Measurements from ENCODE around the gene TUSC2. TPM values are rescaled to one million over a fixed set of nuclear protein-coding genes. Genes with fewer than 3 reads are reported as not detected.

Gene TUSC2
- total and polyA plus RNA-seq, 12 donors = 23.7 to 59.1 (median 27.0) TPM

GRCh38 chr3:50356553-50356952 is 28.5 kb upstream of the TUSC2 start:
- H3K27ac ChIP-seq = peak overlapping the region in 8 of 10 donors; percentile 13 to 97 (median 50)
- TF ChIP-seq CTCF (IDR thresholded peaks at IDR 0.05) = no peak
- H3K9me3 ChIP-seq = no peaks in the 10 kb centered on the region
- 34 to 37% methylated on average over 5 of the region's 5 CpGs for WGBS, 2 donors
- H3K4me1 ChIP-seq = peaks cover 30 to 61% (median 46%) of the 10 kb centered on the region in 9 donors
- DNase-seq (peak in 1 of 2 donors; percentile 61), ATAC-seq (peak in 7 of 8 donors; percentile 4 to 36 (median 17))
- intact Hi-C loops (cut with DNase I) = loop anchor here in 1 of 10 donors (5.0 kb wide), 1 partner anchor 256 kb away; the partner anchor contains the start of gene CISH
- no peaks in the 10 kb centered on the region for H3K27me3 ChIP-seq
- peak overlapping the region in 9 of 10 donors; percentile 20 to 100 (median 90) for H3K4me3 ChIP-seq
- peaks cover 0 to 60% (median 23%) of the 10 kb centered on the region in 9 donors for H3K36me3 ChIP-seq

- H3K4me1 ChIP-seq = peaks cover 35 to 67% (median 52%) of the 10 kb centered on the region in 9 donors
- no peaks in the 10 kb centered on the region for H3K27me3 ChIP-seq
- peak overlapping the region in 8 of 10 donors; percentile 20 to 98 (median 90) for H3K4me3 ChIP-seq
- H3K27ac ChIP-seq = peak overlapping the region in 7 of 10 donors; percentile 31 to 97 (median 49)
- intact Hi-C loops (cut with DNase I) = loop anchor here in 1 of 10 donors (5.0 kb wide), 1 partner anchor 256 kb away; the partner anchor contains the start of gene CISH
- ATAC-seq (no peak), DNase-seq (no peak)
- TF ChIP-seq CTCF (IDR thresholded peaks at IDR 0.05) = no peak
- 48 to 54% methylated on average over 5 of the region's 5 CpGs for WGBS, 2 donors
- no peaks in the 10 kb centered on the region for H3K9me3 ChIP-seq
- peaks cover 0 to 60% (median 23%) of the 10 kb centered on the region in 9 donors for H3K36me3 ChIP-seq
Observed at GRCh38 chr3:50355829-50356552, 28.0 kb upstream of the TUSC2 start.

GRCh38 chr3:50354850-50355249 is 26.8 kb upstream of the TUSC2 start:
- 87 to 94% methylated on average over 7 of the region's 7 CpGs for WGBS, 2 donors
- Histone ChIP-seq H3K9me3 (no peaks in the 10 kb centered on the region), H3K36me3 (peaks cover 0 to 60% (median 23%) of the 10 kb centered on the region in 9 donors), H3K27me3 (no peaks in the 10 kb centered on the region), H3K27ac (peak overlapping the region in 1 of 10 donors; percentile 11), H3K4me3 (no peak overlapping the region), H3K4me1 (peaks cover 38 to 72% (median 59%) of the 10 kb centered on the region in 9 donors)
- TF ChIP-seq CTCF (IDR thresholded peaks at IDR 0.05) = no peak
- DNase-seq (no peak), ATAC-seq (no peak)
- intact Hi-C loops (cut with DNase I) = loop anchor here in 3 of 10 donors (5.0 kb wide), 2 partner anchors 187 to 257 kb away; partner anchors contain the start of gene CISH (in 2 of the 3)

GRCh38 chr3:50354186-50354764 is 26.3 kb upstream of the TUSC2 start:
- Histone ChIP-seq H3K9me3 (no peaks in the 10 kb centered on the region), H3K4me1 (peaks cover 42 to 75% (median 65%) of the 10 kb centered on the region in 9 donors), H3K36me3 (peaks cover 0 to 60% (median 23%) of the 10 kb centered on the region in 9 donors), H3K27ac (no peak overlapping the region), H3K4me3 (no peak overlapping the region), H3K27me3 (no peaks in the 10 kb centered on the region)
- no peak for ATAC-seq
- WGBS, 2 donors = 73 to 74% methylated on average over 5 of the region's 5 CpGs
- DNase-seq = no peak
- intact Hi-C loops (cut with DNase I) = loop anchor here in 2 of 10 donors (5.0 kb wide), 2 partner anchors 188 to 258 kb away; partner anchors contain the start of gene CISH (in 1 of the 2)
- no peak for TF ChIP-seq CTCF (IDR thresholded peaks at IDR 0.05)
